Measurements from ENCODE around the gene ATP6V0E2. TPM values are rescaled to one million over a fixed set of nuclear protein-coding genes. Genes with fewer than 3 reads are reported as not detected.
A peak's percentile ranks its signal among the peaks of the same experiment; 100 is the strongest.

Gene ATP6V0E2
- total and polyA plus RNA-seq, 5 donors from 2014 or later: 45.9 to 183 (median 162) TPM

DNA sequence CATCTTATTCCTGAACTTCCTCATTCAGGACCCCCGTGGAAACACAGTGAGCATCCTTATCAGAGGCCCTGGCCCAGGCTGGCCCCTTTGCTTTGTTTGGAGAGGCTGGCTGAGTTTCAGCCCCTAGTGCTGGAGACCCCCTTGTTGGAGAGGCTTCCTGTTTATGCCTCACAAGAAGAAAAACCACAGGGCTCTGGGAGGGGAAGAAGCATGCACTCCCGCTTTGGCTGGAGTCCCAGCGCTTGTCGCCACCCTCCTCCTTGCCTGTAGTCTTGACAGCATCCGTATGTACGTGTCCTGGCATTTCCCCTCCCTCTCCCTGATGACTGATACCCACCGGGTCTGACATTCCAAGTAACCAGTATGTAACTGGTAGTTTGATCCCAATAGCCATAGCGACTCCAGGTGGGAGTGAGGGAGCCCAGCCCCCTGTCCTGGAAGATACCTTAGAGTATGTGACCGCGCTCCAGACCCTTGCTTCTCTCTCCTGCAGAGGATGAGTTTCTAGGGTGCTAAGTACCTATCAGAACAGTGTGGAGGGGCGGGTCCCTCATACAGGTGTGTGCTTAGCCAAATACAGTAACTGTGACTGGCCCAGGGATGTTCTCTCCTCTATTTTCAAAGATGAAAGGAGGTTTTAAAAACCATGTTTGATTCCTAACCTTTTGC, 6.9 kb upstream of the ATP6V0E2 start:
- DNase-seq: no peak

DNA sequence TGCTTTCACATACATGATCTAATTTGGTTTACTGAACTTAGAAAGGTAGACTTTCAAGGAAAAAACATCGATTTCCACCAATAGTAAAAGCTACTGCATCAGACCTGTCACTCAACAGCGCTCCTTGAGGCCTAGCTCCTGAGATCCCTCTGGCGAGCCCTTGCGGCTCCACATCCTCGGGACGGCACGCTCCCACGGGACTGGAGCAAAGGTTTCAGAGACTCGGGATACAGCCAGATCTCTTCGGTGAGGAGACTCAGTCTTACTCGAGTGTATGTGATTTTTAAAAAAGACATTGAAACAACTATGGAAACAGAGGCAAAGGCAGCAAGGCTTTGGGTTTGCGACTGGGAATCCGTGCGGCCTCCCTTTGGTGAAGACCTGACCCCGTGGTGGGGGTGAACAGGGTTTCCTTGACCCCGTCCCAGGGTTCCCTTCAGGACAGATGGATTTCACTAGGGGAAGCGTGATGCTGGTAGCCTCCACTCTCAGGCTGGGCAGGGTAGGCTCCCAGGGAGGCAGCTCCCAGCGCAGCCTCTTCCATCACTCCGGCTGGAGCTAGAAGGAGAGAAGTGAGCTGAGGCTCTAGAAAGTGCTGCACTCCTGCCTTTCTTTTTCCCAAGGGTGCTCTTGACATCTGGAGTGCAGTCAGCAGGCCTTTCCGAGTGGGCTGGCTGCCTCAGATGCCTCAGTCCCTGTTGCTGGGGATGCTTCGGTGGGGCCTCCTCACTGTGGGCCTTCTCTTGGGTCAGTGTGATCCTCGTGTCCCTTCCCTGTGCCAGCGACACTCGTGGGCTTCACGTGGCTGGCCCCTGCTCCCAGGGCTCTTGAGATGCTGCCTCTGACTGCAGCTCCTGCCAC, 5.8 kb upstream of the ATP6V0E2 start:
- Histone ChIP-seq H3K4me1 (ENCODE audit: control insufficient read depth, insufficient read depth, low read length, poor library complexity, severe bottlenecking) (peaks cover 92% of the 10 kb centered on the region), H3K9me3 (ENCODE audit: control insufficient read depth in 2 of 2, low read length in 2 of 2) (no peaks in the 10 kb centered on the region), H3K4me3 (ENCODE audit: low read depth, low read length) (peak overlapping the region; percentile 19), H3K36me3 (ENCODE audit: control insufficient read depth, insufficient read depth, low read length) (peaks cover 7% of the 10 kb centered on the region), H3K27ac (ENCODE audit: insufficient read depth, low read length, poor library complexity, severe bottlenecking) (peak overlapping the region; percentile 86), H3K27me3 (ENCODE audit: control insufficient read depth, insufficient read depth, low read length) (no peaks in the 10 kb centered on the region)
- Mint-ChIP-seq H3K9me3 (no peaks in the 10 kb centered on the region), H3K4me3 (peak overlapping the region; percentile 71 to 89 (median 84)), H3K36me3 (peaks cover 11% of the 10 kb centered on the region), H3K4me1 (peaks cover 29 to 97% (median 65%) of the 10 kb centered on the region in 4 donors), H3K27ac (peak overlapping the region; percentile 93 to 99 (median 96)), H3K27me3 (no peaks in the 10 kb centered on the region)
- no peak for ATAC-seq (ENCODE audit: low read depth in 2 of 2)
- DNase-seq: no peak

More for the DNA sequence above, 6.9 kb upstream of the ATP6V0E2 start:
- H3K4me1 ChIP-seq (ENCODE audit: control insufficient read depth, insufficient read depth, low read length, poor library complexity, severe bottlenecking): peaks cover 82% of the 10 kb centered on the region
- H3K27me3 ChIP-seq (ENCODE audit: control insufficient read depth, insufficient read depth, low read length): no peaks in the 10 kb centered on the region
- peak overlapping the region; percentile 86 for H3K27ac ChIP-seq (ENCODE audit: insufficient read depth, low read length, poor library complexity, severe bottlenecking)
- H3K9me3 Mint-ChIP-seq: no peaks in the 10 kb centered on the region
- peaks cover 21 to 96% (median 60%) of the 10 kb centered on the region in 4 donors for H3K4me1 Mint-ChIP-seq
- H3K4me3 ChIP-seq (ENCODE audit: low read depth, low read length): peak overlapping the region; percentile 13
- ATAC-seq (ENCODE audit: low read depth in 2 of 2): no peak
- no peaks in the 10 kb centered on the region for H3K27me3 Mint-ChIP-seq
- H3K4me3 Mint-ChIP-seq: peak overlapping the region; percentile 71 to 89 (median 84)
- H3K36me3 Mint-ChIP-seq: peaks cover 15% of the 10 kb centered on the region
- no peaks in the 10 kb centered on the region for H3K9me3 ChIP-seq (ENCODE audit: control insufficient read depth in 2 of 2, low read length in 2 of 2)
- H3K27ac Mint-ChIP-seq: peak overlapping the region; percentile 93 to 99 (median 96)
- peaks cover 11% of the 10 kb centered on the region for H3K36me3 ChIP-seq (ENCODE audit: control insufficient read depth, insufficient read depth, low read length)

DNA sequence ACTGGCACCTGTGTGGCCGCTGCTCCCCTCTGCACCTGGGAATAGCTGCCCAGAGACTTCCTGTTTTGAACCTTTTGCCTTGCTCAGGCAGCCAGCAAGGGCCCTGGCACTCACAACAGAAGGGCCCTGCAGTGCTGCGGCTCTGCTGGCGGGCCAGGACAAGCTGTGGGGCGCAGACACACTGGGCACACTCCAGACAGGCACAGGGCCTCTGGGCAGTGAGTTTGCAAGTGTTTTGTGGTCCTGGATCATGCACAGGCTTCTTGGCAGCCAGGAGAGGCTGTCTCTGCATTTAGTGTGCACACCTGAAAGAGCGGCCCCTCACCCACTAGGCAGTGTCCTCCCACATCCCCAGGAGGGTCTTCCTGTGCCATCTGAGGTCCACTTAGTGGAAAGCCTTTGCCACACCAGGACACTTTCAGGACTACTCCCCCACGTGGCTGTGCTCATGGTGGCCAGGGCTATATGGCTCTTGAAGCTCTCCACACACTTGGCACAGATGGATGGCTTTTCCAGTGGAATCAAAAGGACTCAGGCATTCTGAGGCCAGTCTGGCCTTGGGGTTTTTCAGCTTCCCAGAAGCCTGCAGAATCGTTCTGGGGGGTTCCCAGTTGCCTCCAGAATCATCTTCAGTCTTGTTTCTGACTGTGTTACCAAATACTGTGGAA, 5.0 kb upstream of the ATP6V0E2 start:
- peak overlapping the region; percentile 71 to 89 (median 84) for H3K4me3 Mint-ChIP-seq
- H3K9me3 Mint-ChIP-seq: no peaks in the 10 kb centered on the region
- H3K27me3 Mint-ChIP-seq: no peaks in the 10 kb centered on the region
- H3K27ac ChIP-seq (ENCODE audit: insufficient read depth, low read length, poor library complexity, severe bottlenecking): peak overlapping the region; percentile 86
- H3K36me3 Mint-ChIP-seq: peaks cover 10% of the 10 kb centered on the region
- H3K36me3 ChIP-seq (ENCODE audit: control insufficient read depth, insufficient read depth, low read length): peaks cover 4% of the 10 kb centered on the region
- no peaks in the 10 kb centered on the region for H3K9me3 ChIP-seq (ENCODE audit: control insufficient read depth in 2 of 2, low read length in 2 of 2)
- peak overlapping the region; percentile 93 to 99 (median 96) for H3K27ac Mint-ChIP-seq
- H3K4me3 ChIP-seq (ENCODE audit: low read depth, low read length): peak overlapping the region; percentile 19
- H3K4me1 ChIP-seq (ENCODE audit: control insufficient read depth, insufficient read depth, low read length, poor library complexity, severe bottlenecking): peaks cover 94% of the 10 kb centered on the region
- H3K4me1 Mint-ChIP-seq: peaks cover 29 to 92% (median 66%) of the 10 kb centered on the region in 4 donors
- ATAC-seq (ENCODE audit: low read depth in 2 of 2) (peak in 1 of 2 donors; percentile 17), DNase-seq (peak in 1 of 3 donors; percentile 61)
- H3K27me3 ChIP-seq (ENCODE audit: control insufficient read depth, insufficient read depth, low read length): no peaks in the 10 kb centered on the region

DNA sequence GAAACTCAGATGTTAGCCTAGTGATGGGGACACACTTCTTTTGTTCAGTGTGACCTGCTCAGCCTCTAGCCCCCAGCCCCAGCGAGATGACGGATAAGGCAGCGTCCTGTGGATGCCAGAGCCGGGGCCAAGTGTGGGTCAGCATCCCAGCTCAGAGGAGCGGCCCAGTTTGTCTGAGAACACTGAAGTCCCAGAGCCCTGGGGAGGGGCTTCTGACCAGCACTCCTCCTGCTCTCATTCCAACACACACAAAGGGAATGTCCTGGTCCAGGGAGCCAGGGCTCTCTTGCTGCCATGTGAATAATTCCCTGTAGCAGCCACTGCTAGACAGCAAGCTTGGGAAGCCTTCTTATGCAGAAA, 4.5 kb upstream of the ATP6V0E2 start:
- peaks cover 29 to 89% (median 66%) of the 10 kb centered on the region in 4 donors for H3K4me1 Mint-ChIP-seq
- H3K9me3 ChIP-seq (ENCODE audit: control insufficient read depth in 2 of 2, low read length in 2 of 2): no peaks in the 10 kb centered on the region
- peak overlapping the region; percentile 70 for H3K4me3 ChIP-seq (ENCODE audit: low read depth, low read length)
- no peaks in the 10 kb centered on the region for H3K27me3 ChIP-seq (ENCODE audit: control insufficient read depth, insufficient read depth, low read length)
- no peak for DNase-seq
- peak overlapping the region; percentile 86 for H3K27ac ChIP-seq (ENCODE audit: insufficient read depth, low read length, poor library complexity, severe bottlenecking)
- peaks cover under 1% of the 10 kb centered on the region for H3K36me3 ChIP-seq (ENCODE audit: control insufficient read depth, insufficient read depth, low read length)
- H3K4me1 ChIP-seq (ENCODE audit: control insufficient read depth, insufficient read depth, low read length, poor library complexity, severe bottlenecking): peaks cover 92% of the 10 kb centered on the region
- H3K36me3 Mint-ChIP-seq: peaks cover 10% of the 10 kb centered on the region
- H3K27ac Mint-ChIP-seq: peak overlapping the region; percentile 93 to 99 (median 97)
- H3K27me3 Mint-ChIP-seq: no peaks in the 10 kb centered on the region
- ATAC-seq (ENCODE audit: low read depth in 2 of 2): no peak
- H3K4me3 Mint-ChIP-seq: peak overlapping the region; percentile 80 to 88 (median 86)
- H3K9me3 Mint-ChIP-seq: no peaks in the 10 kb centered on the region

DNA sequence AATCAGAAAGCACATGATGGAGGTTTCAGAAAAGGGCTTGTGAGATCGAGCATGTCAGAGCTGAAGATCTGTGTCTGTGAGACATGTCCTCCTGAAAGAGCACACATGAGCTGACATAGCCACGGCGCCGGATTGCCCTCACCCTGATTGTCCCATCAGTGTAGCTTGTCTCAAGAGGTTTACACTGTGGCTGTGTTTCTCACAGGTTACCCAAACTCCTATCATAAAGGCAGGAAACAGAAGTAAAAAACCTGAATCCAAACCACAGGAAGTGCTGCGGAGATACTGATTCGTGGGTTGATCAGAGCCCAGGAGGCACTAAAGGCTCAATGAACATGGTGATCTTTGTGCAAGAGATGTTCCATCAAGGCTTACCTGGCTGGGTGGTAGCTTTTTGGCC, 3.9 kb upstream of the ATP6V0E2 start:
- Mint-ChIP-seq H3K27ac (peak overlapping the region; percentile 93 to 98 (median 97)), H3K4me3 (peak overlapping the region; percentile 80 to 88 (median 86)), H3K36me3 (peaks cover 10% of the 10 kb centered on the region), H3K27me3 (no peaks in the 10 kb centered on the region), H3K9me3 (no peaks in the 10 kb centered on the region), H3K4me1 (peaks cover 29 to 90% (median 67%) of the 10 kb centered on the region in 4 donors)
- ATAC-seq (ENCODE audit: low read depth in 2 of 2) (peak; percentile 35 to 40), DNase-seq (peak in 2 of 3 donors; percentile 64 to 83)
- Histone ChIP-seq H3K36me3 (ENCODE audit: control insufficient read depth, insufficient read depth, low read length) (no peaks in the 10 kb centered on the region), H3K9me3 (ENCODE audit: control insufficient read depth in 2 of 2, low read length in 2 of 2) (no peaks in the 10 kb centered on the region), H3K4me3 (ENCODE audit: low read depth, low read length) (peak overlapping the region; percentile 70), H3K27me3 (ENCODE audit: control insufficient read depth, insufficient read depth, low read length) (no peaks in the 10 kb centered on the region), H3K27ac (ENCODE audit: insufficient read depth, low read length, poor library complexity, severe bottlenecking) (peak overlapping the region; percentile 86), H3K4me1 (ENCODE audit: control insufficient read depth, insufficient read depth, low read length, poor library complexity, severe bottlenecking) (peaks cover 92% of the 10 kb centered on the region)

DNA sequence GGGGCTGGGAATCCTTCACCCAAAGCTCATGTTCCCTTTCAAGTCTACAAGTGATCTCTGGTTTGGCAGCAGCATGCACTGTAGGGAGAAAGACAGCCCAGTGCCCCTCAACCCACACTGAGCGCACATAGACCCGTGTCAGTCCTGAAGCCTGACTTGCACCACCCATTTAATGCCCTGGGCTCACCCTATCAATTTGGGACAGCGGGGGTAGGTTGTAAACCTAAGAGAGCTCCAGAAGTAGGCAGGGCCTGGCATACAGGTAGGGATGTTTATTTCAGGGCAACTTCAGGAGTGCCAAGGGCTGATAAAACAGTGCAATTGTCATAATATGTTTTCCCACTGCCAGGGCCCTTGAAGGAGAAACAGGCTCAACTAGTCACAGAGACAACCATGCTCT, 3.5 kb upstream of the ATP6V0E2 start:
- Mint-ChIP-seq H3K4me3 (peak overlapping the region; percentile 80 to 88 (median 86)), H3K36me3 (peaks cover 10% of the 10 kb centered on the region), H3K9me3 (peaks cover 0 to 3% (median 0%) of the 10 kb centered on the region in 7 donors), H3K27me3 (no peaks in the 10 kb centered on the region), H3K27ac (peak overlapping the region; percentile 93 to 98 (median 97)), H3K4me1 (peaks cover 29 to 90% (median 69%) of the 10 kb centered on the region in 4 donors)
- H3K27me3 ChIP-seq (ENCODE audit: control insufficient read depth, insufficient read depth, low read length): no peaks in the 10 kb centered on the region
- DNase-seq (no peak), ATAC-seq (ENCODE audit: low read depth in 2 of 2) (no peak)
- peak overlapping the region; percentile 86 for H3K27ac ChIP-seq (ENCODE audit: insufficient read depth, low read length, poor library complexity, severe bottlenecking)
- H3K4me1 ChIP-seq (ENCODE audit: control insufficient read depth, insufficient read depth, low read length, poor library complexity, severe bottlenecking): peaks cover 92% of the 10 kb centered on the region
- H3K9me3 ChIP-seq (ENCODE audit: control insufficient read depth in 2 of 2, low read length in 2 of 2): no peaks in the 10 kb centered on the region
- H3K36me3 ChIP-seq (ENCODE audit: control insufficient read depth, insufficient read depth, low read length): no peaks in the 10 kb centered on the region
- peak overlapping the region; percentile 70 for H3K4me3 ChIP-seq (ENCODE audit: low read depth, low read length)

DNA sequence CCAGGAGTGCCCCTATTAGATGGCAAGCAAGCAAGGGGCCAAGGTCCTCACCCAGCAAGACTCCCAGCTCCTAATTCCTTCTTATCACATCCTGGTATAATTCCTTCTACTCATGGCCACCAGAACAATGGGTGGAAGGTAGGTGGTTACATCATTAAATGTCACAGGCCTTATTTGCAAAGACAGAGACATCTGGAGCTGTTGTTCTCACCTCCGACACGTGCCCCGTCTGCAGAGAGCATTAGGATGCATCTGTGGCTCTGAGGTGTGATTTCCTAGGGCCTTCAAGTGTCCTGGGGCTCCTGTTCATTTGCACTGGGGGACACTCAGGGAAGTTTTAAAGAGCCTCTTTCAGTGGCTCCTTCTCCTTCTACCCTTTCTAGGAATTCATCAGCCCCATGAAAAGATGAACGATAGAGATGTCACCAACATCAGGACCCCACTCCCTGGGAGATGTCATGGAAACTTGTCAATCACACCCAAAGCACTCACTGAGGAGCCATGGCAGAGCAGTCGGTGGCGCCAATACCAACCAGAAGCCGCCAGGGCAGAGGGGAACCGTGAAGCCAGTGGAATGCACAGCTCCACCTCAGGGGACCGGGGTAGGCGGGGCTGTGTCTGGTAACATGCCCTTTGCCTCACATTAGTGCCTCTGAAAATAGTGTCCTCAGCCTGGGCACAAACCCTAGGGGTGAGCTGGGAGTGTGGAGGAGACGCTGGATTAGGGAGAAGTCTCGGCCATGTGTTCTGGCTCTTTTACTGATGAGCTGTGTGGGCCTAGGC, 2.9 kb upstream of the ATP6V0E2 start:
- DNase-seq: no peak
- Mint-ChIP-seq H3K27me3 (no peaks in the 10 kb centered on the region), H3K4me1 (peaks cover 29 to 90% (median 71%) of the 10 kb centered on the region in 4 donors), H3K36me3 (peaks cover 10% of the 10 kb centered on the region), H3K27ac (peak overlapping the region; percentile 93 to 98 (median 97)), H3K4me3 (peak overlapping the region; percentile 52 to 90 (median 82)), H3K9me3 (peaks cover 0 to 3% (median 0%) of the 10 kb centered on the region in 7 donors)
- Histone ChIP-seq H3K27ac (ENCODE audit: insufficient read depth, low read length, poor library complexity, severe bottlenecking) (peak overlapping the region; percentile 86), H3K4me1 (ENCODE audit: control insufficient read depth, insufficient read depth, low read length, poor library complexity, severe bottlenecking) (peaks cover 92% of the 10 kb centered on the region), H3K4me3 (ENCODE audit: low read depth, low read length) (peak overlapping the region; percentile 70), H3K9me3 (ENCODE audit: control insufficient read depth in 2 of 2, low read length in 2 of 2) (no peaks in the 10 kb centered on the region), H3K36me3 (ENCODE audit: control insufficient read depth, insufficient read depth, low read length) (no peaks in the 10 kb centered on the region), H3K27me3 (ENCODE audit: control insufficient read depth, insufficient read depth, low read length) (no peaks in the 10 kb centered on the region)
- ATAC-seq (ENCODE audit: low read depth in 2 of 2): no peak
